LNCAP (cell line): ENCODE data around the gene PHLDA1.

Source experiments
- CTCF ChIP-seq: fragments of 450-650 bp; IDR thresholded peaks from 2 replicates; pipeline ENCODE4 v1.5.1; 2017; ENCODE audit warnings: mild to moderate bottlenecking

Gene PHLDA1

GRCh38 chr12:76037130-76038103, 5.8 kb upstream of the PHLDA1 start:
- peak; percentile 76 for TF ChIP-seq CTCF

GRCh38 chr12:76035045-76035444, 3.5 kb upstream of the PHLDA1 start:
- no peak for TF ChIP-seq CTCF

- TF ChIP-seq CTCF, result no peak
Observed at GRCh38 chr12:76033081-76034011, 1.8 kb upstream of the PHLDA1 start.

- no peak for TF ChIP-seq CTCF
Observed at GRCh38 chr12:76032043-76032981, 736 bp upstream of the PHLDA1 start.

- no peak for TF ChIP-seq CTCF
Observed at GRCh38 chr12:76031081-76031413, 529 bp downstream of the PHLDA1 start.

GRCh38 chr12:76030341-76031080, 1.1 kb downstream of the PHLDA1 start:
- no peak for TF ChIP-seq CTCF
